HepG2 (cell line): ENCODE measurements around the gene ZBTB7A. TPM values are rescaled to one million over a fixed set of nuclear protein-coding genes. Genes with fewer than 3 reads are reported as not detected.

Source experiments
- SPEN ChIP-seq: sonication (generic); formaldehyde crosslinking; IDR thresholded peaks from 2 replicates; pipeline ENCODE4 v1.5.1; 2020; ENCODE audit warnings: low read depth, mild to moderate bottlenecking, missing genetic modification reagents
- ZBED4 ChIP-seq: sonication (generic); formaldehyde crosslinking; IDR thresholded peaks from 2 replicates; pipeline ENCODE4 v1.4.0; 2020; ENCODE audit warnings: missing genetic modification reagents, borderline replicate concordance
- ZBTB4 ChIP-seq: sonication (generic); formaldehyde crosslinking; IDR thresholded peaks from 2 replicates; pipeline ENCODE4 v1.4.0; 2020; ENCODE audit warnings: missing genetic modification reagents, mild to moderate bottlenecking, borderline replicate concordance
- polyA plus RNA-seq, 8 experiments: library from polyadenylated mRNA; depleted of rRNA in 3 of 8; stranded (reverse) in 7 of 8; unstranded in 1 of 8; fragments of >200 nt; fragmentation: Illumina TruSeq in 4 of 8; extraction: Trizol in 4 of 8; gene quantifications; 2 replicates each; pipeline versions ENCODE4 v1.2.1 to v1.2.3, GENCODE V29; 2011 to 2016; ENCODE audit warnings: low read depth in 4 of 8, missing spikeins in 1 of 8, mixed read lengths in 1 of 8; ENCODE audit not compliant: insufficient read depth in 1 of 8
- total RNA-seq, 5 experiments: library from RNA; depleted of rRNA; stranded (reverse); fragments of >200 nt; fragmentation: Illumina TruSeq; extraction: Trizol; gene quantifications; 2 replicates each; pipeline ENCODE4 v1.2.3, GENCODE V29; 2016; ENCODE audit warnings: low read depth in 1 of 5
- TF ChIP-seq, protein P1 (sequence below), 2 experiments: fragments of 450-650 bp in 1 of 2; sonication (generic) in 1 of 2; formaldehyde crosslinking in 1 of 2; IDR thresholded peaks; 2 replicates each; pipeline versions ENCODE4 v1.6.1 to v1.8.0; 2016 to 2022; ENCODE audit warnings: antibody characterized with exemption in 1 of 2, mild to moderate bottlenecking in 1 of 2, missing genetic modification reagents in 1 of 2
- TF ChIP-seq, protein P2 (sequence below): sonication (generic); formaldehyde crosslinking; IDR thresholded peaks from 2 replicates; pipeline ENCODE4 v1.5.1; 2020; ENCODE audit warnings: missing genetic modification reagents, mild to moderate bottlenecking, borderline replicate concordance

The ZBTB7A gene
- total and polyA plus RNA-seq, 2 of the 13 experiments (the other 11 are each of a cell fraction or from before 2014, with no cell fraction given): 3.6 to 4.0 TPM

- TF ChIP-seq, protein P1, sequence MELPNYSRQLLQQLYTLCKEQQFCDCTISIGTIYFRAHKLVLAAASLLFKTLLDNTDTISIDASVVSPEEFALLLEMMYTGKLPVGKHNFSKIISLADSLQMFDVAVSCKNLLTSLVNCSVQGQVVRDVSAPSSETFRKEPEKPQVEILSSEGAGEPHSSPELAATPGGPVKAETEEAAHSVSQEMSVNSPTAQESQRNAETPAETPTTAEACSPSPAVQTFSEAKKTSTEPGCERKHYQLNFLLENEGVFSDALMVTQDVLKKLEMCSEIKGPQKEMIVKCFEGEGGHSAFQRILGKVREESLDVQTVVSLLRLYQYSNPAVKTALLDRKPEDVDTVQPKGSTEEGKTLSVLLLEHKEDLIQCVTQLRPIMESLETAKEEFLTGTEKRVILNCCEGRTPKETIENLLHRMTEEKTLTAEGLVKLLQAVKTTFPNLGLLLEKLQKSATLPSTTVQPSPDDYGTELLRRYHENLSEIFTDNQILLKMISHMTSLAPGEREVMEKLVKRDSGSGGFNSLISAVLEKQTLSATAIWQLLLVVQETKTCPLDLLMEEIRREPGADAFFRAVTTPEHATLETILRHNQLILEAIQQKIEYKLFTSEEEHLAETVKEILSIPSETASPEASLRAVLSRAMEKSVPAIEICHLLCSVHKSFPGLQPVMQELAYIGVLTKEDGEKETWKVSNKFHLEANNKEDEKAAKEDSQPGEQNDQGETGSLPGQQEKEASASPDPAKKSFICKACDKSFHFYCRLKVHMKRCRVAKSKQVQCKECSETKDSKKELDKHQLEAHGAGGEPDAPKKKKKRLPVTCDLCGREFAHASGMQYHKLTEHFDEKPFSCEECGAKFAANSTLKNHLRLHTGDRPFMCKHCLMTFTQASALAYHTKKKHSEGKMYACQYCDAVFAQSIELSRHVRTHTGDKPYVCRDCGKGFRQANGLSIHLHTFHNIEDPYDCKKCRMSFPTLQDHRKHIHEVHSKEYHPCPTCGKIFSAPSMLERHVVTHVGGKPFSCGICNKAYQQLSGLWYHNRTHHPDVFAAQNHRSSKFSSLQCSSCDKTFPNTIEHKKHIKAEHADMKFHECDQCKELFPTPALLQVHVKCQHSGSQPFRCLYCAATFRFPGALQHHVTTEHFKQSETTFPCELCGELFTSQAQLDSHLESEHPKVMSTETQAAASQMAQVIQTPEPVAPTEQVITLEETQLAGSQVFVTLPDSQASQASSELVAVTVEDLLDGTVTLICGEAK (IDR thresholded peaks at IDR 0.05): no peak
- TF ChIP-seq, protein P1 (CRISPR knock-in tag; IDR thresholded peaks at IDR 0.05): no peak
- TF ChIP-seq SPEN: no peak; the same call in 1 of the 2 replicates
- TF ChIP-seq ZBED4 (CRISPR knock-in tag): no peak
- TF ChIP-seq, protein P2, sequence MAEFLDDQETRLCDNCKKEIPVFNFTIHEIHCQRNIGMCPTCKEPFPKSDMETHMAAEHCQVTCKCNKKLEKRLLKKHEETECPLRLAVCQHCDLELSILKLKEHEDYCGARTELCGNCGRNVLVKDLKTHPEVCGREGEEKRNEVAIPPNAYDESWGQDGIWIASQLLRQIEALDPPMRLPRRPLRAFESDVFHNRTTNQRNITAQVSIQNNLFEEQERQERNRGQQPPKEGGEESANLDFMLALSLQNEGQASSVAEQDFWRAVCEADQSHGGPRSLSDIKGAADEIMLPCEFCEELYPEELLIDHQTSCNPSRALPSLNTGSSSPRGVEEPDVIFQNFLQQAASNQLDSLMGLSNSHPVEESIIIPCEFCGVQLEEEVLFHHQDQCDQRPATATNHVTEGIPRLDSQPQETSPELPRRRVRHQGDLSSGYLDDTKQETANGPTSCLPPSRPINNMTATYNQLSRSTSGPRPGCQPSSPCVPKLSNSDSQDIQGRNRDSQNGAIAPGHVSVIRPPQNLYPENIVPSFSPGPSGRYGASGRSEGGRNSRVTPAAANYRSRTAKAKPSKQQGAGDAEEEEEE: no peak
- no peak for TF ChIP-seq ZBTB4 (CRISPR knock-in tag)
These were observed 2.0 kb downstream of the ZBTB7A start (continued) for GRCh38 chr19:4064496-4065260.
